BE2C (cell line): ENCODE results near the gene ADCY2.

Experiments used
- DNase-seq: peaks from one replicate; pipeline ENCODE4 v3.0.0-alpha.2; 2020
- H3K27me3 ChIP-seq: fragments of 250-450 bp; sonication (Bioruptor Pico); 2 replicates; pipeline ENCODE4 v1.5.1; 2020; ENCODE audit warnings: mild to moderate bottlenecking
- H3K36me3 ChIP-seq: fragments of 250-450 bp; sonication (Bioruptor Pico); 2 replicates; pipeline ENCODE4 v1.5.1; 2020; ENCODE audit warnings: mild to moderate bottlenecking
- H3K4me1 ChIP-seq: fragments of 250-450 bp; sonication (Bioruptor Pico); 2 replicates; pipeline ENCODE4 v1.5.1; 2020
- H3K4me3 ChIP-seq: 2 replicates; pipeline ENCODE4 v1.5.1; 2011; ENCODE audit warnings: low read depth, low read length
- H3K9me3 ChIP-seq: fragments of 250-450 bp; sonication (Bioruptor Pico); 2 replicates; pipeline ENCODE4 v1.5.1; 2020
- TF ChIP-seq, protein P1 (sequence below): IDR thresholded peaks from 2 replicates; pipeline ENCODE4 v1.5.1; 2012; ENCODE audit warnings: mild to moderate bottlenecking, low read depth, low read length

The ADCY2 gene

DNA sequence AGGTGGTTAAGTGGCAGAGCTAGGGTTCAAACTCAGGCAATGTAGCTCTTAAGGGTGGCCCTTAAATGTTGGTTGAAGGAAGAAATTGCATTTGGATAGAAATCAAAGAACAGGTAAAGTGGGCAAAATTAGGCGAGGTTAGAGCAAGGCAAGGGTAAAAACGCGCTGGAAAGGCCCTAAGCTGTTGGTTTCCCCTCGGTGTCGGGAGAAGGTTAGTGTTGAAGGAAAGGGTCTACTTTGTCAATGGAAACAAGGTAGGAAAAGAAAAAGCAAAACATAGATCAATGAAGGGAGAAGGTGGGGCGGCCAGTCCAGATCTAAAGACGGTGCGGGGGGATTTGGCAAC, 472.5 kb downstream of the ADCY2 start:
- H3K9me3 ChIP-seq = no peaks in the 10 kb centered on the region
- H3K4me1 ChIP-seq = peaks cover 5% of the 10 kb centered on the region
- DNase-seq = no peak

DNA sequence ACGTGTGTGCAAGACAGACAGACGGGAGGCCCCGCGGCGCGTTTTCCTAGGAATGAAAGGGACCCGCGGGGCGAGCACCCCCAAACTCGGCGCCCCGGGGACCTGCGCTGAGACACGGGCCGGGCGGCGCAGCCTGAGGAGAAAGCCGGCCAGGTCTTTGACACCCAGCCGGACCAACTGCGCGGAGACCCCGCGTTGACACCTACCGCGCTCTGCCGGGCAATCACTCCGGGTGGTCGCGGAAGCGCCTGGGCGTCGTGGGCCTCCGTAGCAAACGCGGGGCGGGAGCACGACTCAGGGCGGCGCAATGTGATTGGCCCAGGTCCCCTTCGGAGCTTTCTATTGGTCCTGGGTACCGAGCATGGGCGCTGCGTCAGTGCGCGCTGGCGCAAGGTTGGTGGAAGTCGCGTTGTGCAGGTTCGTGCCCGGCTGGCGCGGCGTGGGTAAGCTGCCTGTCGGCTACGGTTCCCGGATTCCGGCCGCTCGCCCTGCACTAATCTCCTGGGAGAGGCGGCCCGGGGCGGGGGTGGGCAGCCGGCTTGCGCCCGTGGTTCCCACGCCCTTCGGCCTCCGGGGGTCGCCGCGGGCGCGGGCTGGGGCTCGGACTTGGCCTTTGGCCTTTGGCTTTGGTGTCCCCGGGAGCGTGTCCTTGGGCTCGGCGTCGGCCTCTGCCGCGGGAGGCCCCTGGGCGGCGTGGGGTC, 473.0 kb downstream of the ADCY2 start, which contains the start of the genes FASTKD3 and MTRR:
TSS of gene FASTKD3 (minus strand) at position 259 of the 701 bp plus-strand sequence. CDS start 948 bp downstream, outside the sequence.
TSS of gene MTRR (plus strand) at position 376 of the 701 bp plus-strand sequence. CDS start 1,647 bp downstream, outside the sequence.
- Histone ChIP-seq H3K4me3 (peak within 1 kb of the TSS; percentile 94), H3K27me3 (no peaks in the 10 kb centered on the region), H3K4me1 (peaks cover 5% of the 10 kb centered on the region), H3K9me3 (no peaks in the 10 kb centered on the region), H3K36me3 (peaks cover 26% of the 10 kb centered on the region)
- TF ChIP-seq, protein P1, sequence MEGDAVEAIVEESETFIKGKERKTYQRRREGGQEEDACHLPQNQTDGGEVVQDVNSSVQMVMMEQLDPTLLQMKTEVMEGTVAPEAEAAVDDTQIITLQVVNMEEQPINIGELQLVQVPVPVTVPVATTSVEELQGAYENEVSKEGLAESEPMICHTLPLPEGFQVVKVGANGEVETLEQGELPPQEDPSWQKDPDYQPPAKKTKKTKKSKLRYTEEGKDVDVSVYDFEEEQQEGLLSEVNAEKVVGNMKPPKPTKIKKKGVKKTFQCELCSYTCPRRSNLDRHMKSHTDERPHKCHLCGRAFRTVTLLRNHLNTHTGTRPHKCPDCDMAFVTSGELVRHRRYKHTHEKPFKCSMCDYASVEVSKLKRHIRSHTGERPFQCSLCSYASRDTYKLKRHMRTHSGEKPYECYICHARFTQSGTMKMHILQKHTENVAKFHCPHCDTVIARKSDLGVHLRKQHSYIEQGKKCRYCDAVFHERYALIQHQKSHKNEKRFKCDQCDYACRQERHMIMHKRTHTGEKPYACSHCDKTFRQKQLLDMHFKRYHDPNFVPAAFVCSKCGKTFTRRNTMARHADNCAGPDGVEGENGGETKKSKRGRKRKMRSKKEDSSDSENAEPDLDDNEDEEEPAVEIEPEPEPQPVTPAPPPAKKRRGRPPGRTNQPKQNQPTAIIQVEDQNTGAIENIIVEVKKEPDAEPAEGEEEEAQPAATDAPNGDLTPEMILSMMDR = no peak
- peak; percentile 95 for DNase-seq

More for the DNA sequence above, 472.5 kb downstream of the ADCY2 start:
- H3K27me3 ChIP-seq = no peaks in the 10 kb centered on the region
- H3K4me3 ChIP-seq = peak overlapping the region; percentile 94
- H3K36me3 ChIP-seq = peaks cover 31% of the 10 kb centered on the region
- TF ChIP-seq, protein P1 = no peak

DNA sequence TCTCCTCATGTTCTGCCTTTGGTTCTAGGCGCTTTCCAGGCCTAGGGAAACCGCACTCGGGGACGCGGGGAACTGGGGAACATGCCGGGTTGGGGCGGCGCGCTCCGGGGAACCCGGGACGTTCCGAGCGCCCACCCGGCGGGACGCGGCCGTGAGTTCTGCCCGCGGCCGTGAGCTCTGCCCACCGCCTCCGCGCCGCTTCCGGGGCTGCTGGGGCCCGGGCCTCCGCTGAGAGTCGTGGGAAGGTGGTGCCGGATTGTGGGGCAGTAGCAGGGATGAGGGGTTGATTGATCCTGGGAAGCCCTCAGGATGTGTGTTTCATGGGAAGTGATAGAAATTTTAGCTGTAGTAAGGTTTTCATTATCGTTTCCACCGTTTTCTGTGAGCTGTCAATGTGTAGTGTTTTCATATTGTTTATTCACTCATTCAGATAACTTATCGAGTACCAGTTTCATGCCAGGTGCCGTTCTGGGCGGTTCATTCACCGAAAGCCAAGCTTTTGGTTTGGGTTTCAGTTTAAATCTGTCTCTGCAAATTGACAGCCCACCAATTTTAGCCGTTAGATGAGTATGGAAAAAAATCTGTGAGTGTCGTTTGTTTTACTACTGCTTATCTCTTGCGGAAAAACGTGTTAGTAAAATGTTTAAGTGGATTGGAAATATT, 473.7 kb downstream of the ADCY2 start:
- H3K4me3 ChIP-seq = peak overlapping the region; percentile 94
- peaks cover 22% of the 10 kb centered on the region for H3K36me3 ChIP-seq
- no peaks in the 10 kb centered on the region for H3K27me3 ChIP-seq
- H3K9me3 ChIP-seq = no peaks in the 10 kb centered on the region
- TF ChIP-seq, protein P1 = no peak
- DNase-seq = no peak
- peaks cover 5% of the 10 kb centered on the region for H3K4me1 ChIP-seq

DNA sequence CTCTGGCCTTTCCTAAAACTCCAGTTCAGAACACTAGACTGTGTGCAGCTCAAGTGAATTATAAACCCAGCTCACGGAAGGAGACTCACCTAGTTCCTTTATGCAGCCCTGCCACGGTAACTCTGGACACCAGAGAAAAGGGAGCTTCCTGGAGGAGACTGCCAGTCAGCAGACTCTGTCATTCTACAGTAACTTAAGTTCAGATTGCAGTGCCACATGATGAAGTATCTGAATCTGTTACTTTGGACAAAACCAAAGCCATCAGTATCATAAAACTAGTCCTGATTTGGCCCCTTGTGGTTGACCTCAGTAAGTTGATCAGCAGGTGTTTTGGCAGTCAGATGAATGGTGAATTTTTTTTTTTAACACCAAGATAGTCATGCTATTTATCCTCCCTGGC, 475.7 kb downstream of the ADCY2 start:
- TF ChIP-seq, protein P1 = no peak
- Histone ChIP-seq H3K36me3 (peaks cover 27% of the 10 kb centered on the region), H3K9me3 (no peaks in the 10 kb centered on the region), H3K27me3 (no peaks in the 10 kb centered on the region), H3K4me1 (peaks cover 5% of the 10 kb centered on the region), H3K4me3 (no peak overlapping the region)
- DNase-seq = no peak

DNA sequence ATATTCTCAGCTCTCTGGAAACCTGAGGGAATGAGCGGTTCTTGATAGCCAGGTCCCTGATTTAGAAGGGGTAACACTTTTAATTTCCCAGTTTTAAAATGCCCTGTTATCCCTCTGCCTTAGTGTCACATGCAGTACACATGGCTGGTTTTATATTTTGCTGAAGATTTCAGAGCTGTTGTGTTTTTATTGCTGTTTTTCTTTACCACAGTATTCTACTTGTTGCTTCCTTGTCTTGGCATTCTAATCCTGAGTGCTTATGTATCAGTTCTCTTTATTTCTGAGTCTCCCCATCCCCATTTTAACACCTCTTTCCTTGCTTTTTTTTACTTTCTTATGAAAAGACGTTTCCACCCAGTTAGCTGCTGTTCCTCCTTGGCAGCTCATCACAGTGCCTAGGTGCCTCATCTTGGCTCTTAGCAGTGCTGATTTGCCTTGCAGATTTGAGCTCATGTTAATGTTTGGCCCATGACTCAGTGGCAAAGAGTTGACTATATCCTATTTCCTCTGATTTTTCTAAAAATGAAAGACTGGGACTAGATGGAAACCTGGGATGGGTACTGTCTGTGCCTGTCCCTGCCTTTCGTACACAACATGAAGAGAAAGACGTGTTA, 476.7 kb downstream of the ADCY2 start:
- Histone ChIP-seq H3K9me3 (no peaks in the 10 kb centered on the region), H3K4me1 (peaks cover 1% of the 10 kb centered on the region), H3K27me3 (no peaks in the 10 kb centered on the region), H3K36me3 (peaks cover 34% of the 10 kb centered on the region), H3K4me3 (no peak overlapping the region)
- DNase-seq = no peak
- TF ChIP-seq, protein P1 = no peak

DNA sequence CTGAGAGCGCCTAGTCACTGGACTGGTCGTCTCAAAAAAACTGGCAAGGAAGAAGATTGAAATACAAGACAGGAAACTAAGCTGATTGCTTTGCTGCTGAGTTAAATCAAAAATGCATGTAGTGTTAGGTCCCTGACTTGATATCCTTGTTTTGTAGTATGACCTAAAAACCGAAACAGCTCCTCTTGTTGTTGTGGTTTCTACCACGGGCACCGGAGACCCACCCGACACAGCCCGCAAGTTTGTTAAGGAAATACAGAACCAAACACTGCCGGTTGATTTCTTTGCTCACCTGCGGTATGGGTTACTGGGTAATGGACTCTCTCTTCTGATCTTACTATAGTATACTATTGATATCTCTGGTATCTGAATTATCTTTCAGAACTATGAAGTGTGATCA, 477.3 kb downstream of the ADCY2 start:
- TF ChIP-seq, protein P1 = no peak
- H3K4me3 ChIP-seq = no peak overlapping the region
- no peaks in the 10 kb centered on the region for H3K9me3 ChIP-seq
- peaks cover 40% of the 10 kb centered on the region for H3K36me3 ChIP-seq
- no peak for DNase-seq
- H3K4me1 ChIP-seq = no peaks in the 10 kb centered on the region; the same call in 1 of the 2 replicates
- no peaks in the 10 kb centered on the region for H3K27me3 ChIP-seq
